ENCODE results near the gene PAEP.

DNA sequence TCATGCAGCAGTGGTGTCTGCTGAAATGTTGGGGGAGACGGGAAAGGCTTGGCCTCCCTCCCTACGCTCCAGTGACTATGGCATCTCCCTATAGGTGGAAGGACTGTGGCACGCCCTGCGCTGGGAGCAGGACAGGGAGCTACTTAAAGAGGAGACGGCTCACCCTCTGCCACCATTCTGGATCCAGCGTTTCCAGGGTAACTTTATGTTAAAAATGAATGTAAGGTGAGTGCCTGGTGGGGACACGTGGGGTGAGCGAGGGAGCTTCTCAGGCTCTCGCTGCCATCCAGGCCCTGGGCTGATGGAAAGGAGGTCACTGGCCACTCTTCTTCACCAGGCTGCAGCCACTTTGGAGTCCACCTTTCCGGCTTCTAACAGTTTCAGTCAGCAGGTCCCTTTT lies 15.7 kb downstream of the PAEP start:
- TF ChIP-seq, protein P1, sequence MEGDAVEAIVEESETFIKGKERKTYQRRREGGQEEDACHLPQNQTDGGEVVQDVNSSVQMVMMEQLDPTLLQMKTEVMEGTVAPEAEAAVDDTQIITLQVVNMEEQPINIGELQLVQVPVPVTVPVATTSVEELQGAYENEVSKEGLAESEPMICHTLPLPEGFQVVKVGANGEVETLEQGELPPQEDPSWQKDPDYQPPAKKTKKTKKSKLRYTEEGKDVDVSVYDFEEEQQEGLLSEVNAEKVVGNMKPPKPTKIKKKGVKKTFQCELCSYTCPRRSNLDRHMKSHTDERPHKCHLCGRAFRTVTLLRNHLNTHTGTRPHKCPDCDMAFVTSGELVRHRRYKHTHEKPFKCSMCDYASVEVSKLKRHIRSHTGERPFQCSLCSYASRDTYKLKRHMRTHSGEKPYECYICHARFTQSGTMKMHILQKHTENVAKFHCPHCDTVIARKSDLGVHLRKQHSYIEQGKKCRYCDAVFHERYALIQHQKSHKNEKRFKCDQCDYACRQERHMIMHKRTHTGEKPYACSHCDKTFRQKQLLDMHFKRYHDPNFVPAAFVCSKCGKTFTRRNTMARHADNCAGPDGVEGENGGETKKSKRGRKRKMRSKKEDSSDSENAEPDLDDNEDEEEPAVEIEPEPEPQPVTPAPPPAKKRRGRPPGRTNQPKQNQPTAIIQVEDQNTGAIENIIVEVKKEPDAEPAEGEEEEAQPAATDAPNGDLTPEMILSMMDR (conservative IDR thresholded peaks at IDR 0.05 in 1 of 2, IDR thresholded peaks at IDR 0.05 in 1 of 2; ENCODE audit: extremely low read depth in 1 of 2, insufficient read depth in 1 of 2, low read depth in 1 of 2, low read length in 2 of 2) = no peak
- no peak for TF ChIP-seq EZH2 (IDR thresholded peaks at IDR 0.05; ENCODE audit: borderline replicate concordance, low read length)

Data from mammary epithelial cell (primary cell).